PC-3 (cell line): ENCODE data around the gene UGGT2.

Source experiments
- CTCF ChIP-seq: fragments of 300-600 bp; sonication (generic); conservative IDR thresholded peaks from 2 replicates; pipeline ENCODE4 v1.5.1; 2017; ENCODE audit warnings: antibody characterized with exemption, low read depth, mild to moderate bottlenecking, low read length
- EZH2 ChIP-seq: fragments of 300-600 bp; sonication (generic); IDR thresholded peaks from one replicate; pipeline ENCODE4 v1.6.1; 2017; ENCODE audit warnings: antibody characterized with exemption, mild to moderate bottlenecking, low read length; ENCODE audit not compliant: unreplicated experiment

DNA sequence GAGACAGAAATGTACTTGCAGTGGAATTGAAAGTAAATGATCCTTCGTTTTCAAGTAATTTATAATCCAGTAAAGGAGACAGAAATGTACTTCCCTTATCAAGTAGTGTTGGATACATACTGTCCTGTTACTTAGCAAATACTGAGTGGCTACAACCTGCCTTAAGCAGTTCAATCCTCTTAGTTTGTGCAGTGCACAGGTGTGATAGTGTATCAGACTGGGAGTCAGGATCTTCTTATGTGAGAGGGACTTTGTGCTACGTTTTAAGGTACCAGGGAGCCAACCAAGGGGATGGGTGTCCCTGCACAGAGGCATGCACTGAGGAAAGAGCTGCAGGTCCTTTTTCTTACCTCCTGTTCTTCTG is 265.1 kb downstream of the UGGT2 start:
- no peak for TF ChIP-seq CTCF
- no peak for TF ChIP-seq EZH2
